Daoy (cell line): ENCODE data around the gene CD300LG. TPM values are rescaled to one million over a fixed set of nuclear protein-coding genes. Genes with fewer than 3 reads are reported as not detected.

ENCODE experiments used
- DNase-seq: peaks from one replicate; pipeline ENCODE4 v3.0.0-alpha.2; 2015; ENCODE audit warnings: low read depth
- total RNA-seq: library from RNA; depleted of rRNA; stranded (reverse); fragments of >200 nt; shearing (Covaris generic); gene quantifications from 2 replicates; pipeline ENCODE4 v1.2.3, GENCODE V29; 2014; rRNA removed

CD300LG gene
- total RNA-seq, 1 experiment from 2014 or later, result 0.51 TPM

GRCh38 chr17:43905985-43906852 is 59.2 kb downstream of the CD300LG start:
- peak; percentile 57 for DNase-seq

DNA sequence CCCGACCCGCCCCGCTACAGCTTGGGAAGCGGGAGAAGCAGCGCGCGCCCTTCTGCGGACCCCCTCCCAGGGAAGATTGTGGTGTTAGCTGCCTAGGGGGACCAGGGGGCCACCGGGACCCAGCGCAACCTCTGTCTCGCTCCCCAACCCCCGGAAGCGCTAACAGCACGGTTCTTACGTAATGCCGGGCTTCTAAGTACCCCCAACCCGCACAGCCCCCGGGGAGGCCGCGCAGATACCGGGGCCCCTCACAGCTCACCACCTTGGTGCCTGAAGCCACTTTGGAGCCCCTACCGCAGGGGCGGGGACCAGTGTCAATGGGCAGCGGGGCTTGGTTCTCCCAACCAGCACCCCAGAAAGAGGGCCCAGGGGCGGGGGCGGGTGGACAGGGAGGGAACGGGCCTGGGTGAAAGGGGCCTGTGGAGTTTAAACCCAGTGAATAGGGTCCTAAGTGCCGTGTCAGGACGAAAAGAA is 60.0 kb downstream of the CD300LG start:
- DNase-seq, result no peak

DNA sequence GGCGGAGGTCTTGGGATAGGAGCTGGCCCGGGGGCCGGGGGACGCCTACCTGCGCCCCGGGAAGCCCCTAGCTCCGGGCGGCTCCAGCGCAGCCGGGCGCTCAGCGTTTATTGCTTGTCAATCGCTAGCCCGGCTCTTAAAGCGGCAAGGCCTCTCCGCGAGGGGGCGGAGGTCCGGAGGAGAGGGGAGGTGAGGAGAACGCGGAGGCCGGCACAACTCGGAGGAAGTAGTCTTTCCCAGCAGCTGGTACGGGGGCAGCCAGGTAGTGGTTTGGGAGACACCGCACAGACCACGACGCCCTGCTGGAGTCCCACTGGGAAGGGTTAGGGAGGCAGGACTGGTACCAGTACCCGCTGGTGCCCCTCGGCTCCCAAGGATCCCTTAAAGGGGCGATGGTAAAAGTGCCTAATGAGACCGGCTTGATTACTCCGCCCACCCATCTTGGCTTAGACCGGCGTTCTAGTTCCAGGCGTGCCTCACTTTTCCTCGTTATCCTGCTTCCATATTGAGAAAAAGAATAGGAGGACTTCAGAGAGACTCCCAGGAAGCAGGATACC is 60.5 kb downstream of the CD300LG start, which contains the start of gene MPP2:
Gene MPP2 (minus strand): TSS at position 112 of the 557 bp plus-strand sequence. CDS start 3,076 bp downstream, outside the sequence.
- peak; percentile 61 for DNase-seq

DNA sequence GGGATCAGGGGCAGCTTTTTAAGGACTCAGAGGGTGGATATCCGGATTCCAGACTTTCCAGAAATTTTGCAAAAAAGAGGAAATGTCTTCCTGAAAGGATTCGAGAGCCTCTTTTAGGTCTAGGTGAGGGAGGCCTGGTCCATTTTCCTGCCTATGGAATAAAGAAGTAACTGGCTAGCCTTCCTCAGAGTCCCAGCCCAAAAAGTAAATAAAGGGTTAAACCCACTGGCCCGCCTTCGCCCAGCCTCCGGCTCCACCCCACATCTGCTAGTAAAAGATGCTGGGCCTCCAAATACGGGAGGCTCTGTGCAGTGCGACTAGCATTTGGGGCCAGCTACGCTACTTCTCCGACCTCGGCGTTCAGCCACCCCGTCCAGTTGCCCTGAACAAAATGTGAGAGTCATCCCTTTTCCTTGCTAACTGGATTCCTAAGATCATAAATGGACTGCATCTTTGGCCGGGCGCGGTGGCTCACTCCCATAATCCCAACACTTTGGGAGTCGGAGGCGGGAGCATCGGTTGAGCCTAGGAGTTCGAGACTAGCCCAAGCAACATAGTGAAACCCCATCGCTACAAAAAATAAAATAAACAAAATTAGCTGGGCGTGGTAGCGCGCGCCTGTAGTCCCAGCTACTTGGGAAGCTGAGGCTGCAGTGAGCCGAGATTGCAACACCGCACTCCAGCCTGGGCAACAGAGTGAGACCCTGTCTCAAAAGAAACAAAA is 61.2 kb downstream of the CD300LG start:
- peak; percentile 50 for DNase-seq

- DNase-seq, result no peak
Measured at GRCh38 chr17:43909537-43910231, 62.7 kb downstream of the CD300LG start.

DNA sequence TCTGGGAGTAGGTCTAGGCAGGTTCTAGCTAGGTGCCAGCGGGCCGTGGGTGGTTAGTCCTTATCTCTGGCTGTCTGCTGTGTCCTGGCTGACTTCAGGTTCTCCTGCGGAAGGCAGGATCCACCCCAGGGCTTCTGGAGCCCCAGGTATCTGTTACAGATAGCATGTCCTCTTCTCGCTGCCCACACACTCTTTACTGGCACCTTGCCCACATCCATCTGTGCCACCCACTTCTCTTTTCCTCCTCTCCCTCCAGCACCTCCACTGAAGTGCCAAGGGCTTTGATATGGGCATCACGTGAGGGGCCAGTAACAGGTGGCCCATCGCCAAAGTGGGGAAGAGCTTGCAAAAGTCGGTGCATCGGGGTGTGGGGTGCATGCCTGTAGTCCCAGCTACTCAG is 64.9 kb downstream of the CD300LG start:
- no peak for DNase-seq

- no peak for DNase-seq
Measured at GRCh38 chr17:43912635-43913304, 65.8 kb downstream of the CD300LG start.

Other genes with a start within 250 kb of the CD300LG start
- 8.6 and 13.1 TPM in 2 replicates for gene MEOX1, start 185.3 kb upstream of the CD300LG start, total RNA-seq
- 0.29 TPM in 1 of 2 replicates, not detected in the other for gene SOST, start 88.4 kb upstream of the CD300LG start, total RNA-seq
- gene DUSP3, start 68.2 kb upstream of the CD300LG start, total RNA-seq, result 14.2 and 17.8 TPM in 2 replicates
- not detected in 2 replicates for gene CFAP97D1, start 66.7 kb upstream of the CD300LG start, total RNA-seq
- 9.0 and 17.7 TPM in 2 replicates for gene MPP3, start 14.0 kb upstream of the CD300LG start, total RNA-seq
- 1.1 and 1.3 TPM in 2 replicates for gene MPP2, start 60.4 kb downstream of the CD300LG start, total RNA-seq
- not detected in 2 replicates for gene PPY, start 95.3 kb downstream of the CD300LG start, total RNA-seq
- gene PYY, start 106.8 kb downstream of the CD300LG start, total RNA-seq, result not detected in 2 replicates
- 0.09 and 1.1 TPM in 2 replicates for gene NAGS, start 157.4 kb downstream of the CD300LG start, total RNA-seq
- gene TMEM101, start 167.8 kb downstream of the CD300LG start, total RNA-seq, result 27.9 and 31.9 TPM in 2 replicates
- gene LSM12, start 219.5 kb downstream of the CD300LG start, total RNA-seq, result 41.0 and 42.6 TPM in 2 replicates
- 22.6 and 30.1 TPM in 2 replicates for gene G6PC3, start 223.6 kb downstream of the CD300LG start, total RNA-seq